Glomerular endothelial cell (primary cell): ENCODE results near the gene TERB2. TPM values are rescaled to one million over a fixed set of nuclear protein-coding genes. Genes with fewer than 3 reads are reported as not detected.
"Not testable (repeated sequence)": the region's sequence is repeated elsewhere in the genome, so short reads cannot be mapped to it uniquely, and the experiment has no call there.

ENCODE experiments used
- DNase-seq: peaks from one replicate; pipeline ENCODE4 v3.0.0-alpha.2; 2011; ENCODE audit warnings: low read depth, low spot score; ENCODE audit errors: extremely low read depth
- total RNA-seq: library from RNA; depleted of rRNA; stranded (reverse); fragments of >200 nt; gene quantifications from 2 replicates; pipeline ENCODE4 v1.2.3, GENCODE V29; 2015

TERB2 gene
- total RNA-seq, 1 donor from 2014 or later, result not detected

DNA sequence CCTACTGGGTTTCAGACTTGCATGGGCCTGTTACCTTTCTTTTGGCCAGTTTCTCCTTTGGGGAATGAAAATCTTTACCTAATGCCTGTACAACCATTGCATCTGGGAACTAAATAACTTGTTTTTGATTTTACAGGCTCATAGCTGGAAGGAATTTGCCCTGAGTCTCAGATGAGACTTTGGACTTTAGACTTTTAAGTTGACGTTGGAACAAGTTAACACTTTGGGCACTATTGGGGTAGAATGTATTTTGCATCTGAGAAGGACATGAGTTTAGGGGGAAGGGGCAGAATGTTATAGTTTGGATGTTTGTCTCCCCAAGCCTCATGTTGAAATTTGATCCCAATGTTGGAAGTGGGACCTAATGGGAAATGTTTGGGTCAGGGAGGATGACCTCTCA lies 44.7 kb downstream of the TERB2 start:
- not testable (repeated sequence) for DNase-seq

- DNase-seq, result not testable (repeated sequence)
Measured at GRCh38 chr15:45003731-45004410, 47.4 kb downstream of the TERB2 start.

- DNase-seq, result not testable (repeated sequence)
Measured at GRCh38 chr15:45004590-45005175, 48.2 kb downstream of the TERB2 start.

GRCh38 chr15:45009046-45009445 lies 52.6 kb downstream of the TERB2 start:
- no peak for DNase-seq

GRCh38 chr15:45015114-45015513 lies 58.6 kb downstream of the TERB2 start:
- DNase-seq, result not testable (repeated sequence)

GRCh38 chr15:45020222-45020900 lies 63.9 kb downstream of the TERB2 start:
- DNase-seq, result not testable (repeated sequence)

DNA sequence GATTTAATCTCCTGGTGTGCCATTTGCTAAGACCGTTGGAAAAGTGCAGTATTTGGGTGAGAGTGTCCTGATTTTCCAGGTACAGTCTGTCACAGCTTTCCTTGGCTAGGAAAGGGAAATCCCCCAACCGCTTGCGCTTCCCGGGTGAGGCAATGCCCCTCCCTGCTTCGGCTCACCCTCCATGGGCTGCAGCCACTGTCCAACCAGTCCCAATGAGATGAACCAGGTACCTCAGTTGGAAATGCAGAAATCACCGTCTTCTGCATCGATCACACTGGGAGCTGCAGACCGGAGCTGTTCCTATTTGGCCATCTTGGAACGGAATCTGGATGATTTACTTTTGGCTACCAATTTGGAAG lies 64.4 kb downstream of the TERB2 start:
- not testable (repeated sequence) for DNase-seq

DNA sequence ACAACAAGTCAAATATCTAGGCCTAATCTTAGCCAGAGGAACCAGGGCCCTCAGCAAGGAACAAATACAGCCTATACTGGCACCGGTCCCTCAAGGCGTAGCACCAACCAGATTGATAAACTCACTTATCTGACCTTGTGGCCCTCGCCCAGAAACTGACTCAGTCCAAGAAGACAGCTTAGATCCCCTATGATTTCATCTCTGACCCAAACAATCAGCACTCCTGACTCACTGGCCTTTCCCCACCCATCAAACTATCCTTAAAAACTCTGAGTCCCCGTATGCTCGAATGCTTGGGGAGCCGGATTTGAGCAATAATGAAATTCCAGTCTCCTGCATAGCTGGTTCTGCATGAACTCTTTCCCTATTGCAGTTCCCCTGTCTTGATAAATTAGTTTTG lies 64.9 kb downstream of the TERB2 start:
- DNase-seq, result no peak

GRCh38 chr15:45022871-45023658 lies 66.6 kb downstream of the TERB2 start, which contains the start of gene SORD:
Gene SORD (plus strand): TSS chr15:45023195. CDS start chr15:45023284, 89 bp downstream.
- DNase-seq, result no peak

DNA sequence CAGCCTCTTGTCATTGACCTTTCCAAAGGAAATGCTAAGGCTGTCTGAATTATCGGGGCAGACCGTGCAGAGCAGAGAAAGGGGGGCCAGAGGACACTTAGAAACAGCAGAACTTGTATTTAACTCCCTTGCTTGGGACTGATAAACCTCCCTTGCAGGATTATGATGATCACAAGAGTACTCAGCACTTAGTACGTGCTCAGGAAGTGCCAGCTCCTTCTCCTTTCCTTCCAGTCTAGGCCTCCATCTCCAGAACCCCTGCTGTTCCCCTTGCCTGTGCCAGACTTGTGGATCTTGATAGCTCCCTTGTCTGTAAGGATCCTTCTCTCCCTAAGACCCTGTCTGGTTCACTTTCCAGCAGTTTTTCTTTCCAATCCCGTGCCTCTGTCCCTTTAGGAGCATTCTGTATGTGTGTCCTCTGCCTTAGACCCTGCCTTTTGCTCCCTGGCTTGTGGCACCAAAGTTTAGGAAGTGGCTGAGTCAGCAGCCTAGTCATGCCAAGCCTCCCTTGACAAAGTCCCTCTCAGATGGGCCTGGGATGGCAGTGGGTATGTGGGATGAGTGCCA lies 67.3 kb downstream of the TERB2 start:
- DNase-seq, result no peak

- not testable (repeated sequence) for DNase-seq
Measured at GRCh38 chr15:45024649-45025048, 68.2 kb downstream of the TERB2 start.

DNA sequence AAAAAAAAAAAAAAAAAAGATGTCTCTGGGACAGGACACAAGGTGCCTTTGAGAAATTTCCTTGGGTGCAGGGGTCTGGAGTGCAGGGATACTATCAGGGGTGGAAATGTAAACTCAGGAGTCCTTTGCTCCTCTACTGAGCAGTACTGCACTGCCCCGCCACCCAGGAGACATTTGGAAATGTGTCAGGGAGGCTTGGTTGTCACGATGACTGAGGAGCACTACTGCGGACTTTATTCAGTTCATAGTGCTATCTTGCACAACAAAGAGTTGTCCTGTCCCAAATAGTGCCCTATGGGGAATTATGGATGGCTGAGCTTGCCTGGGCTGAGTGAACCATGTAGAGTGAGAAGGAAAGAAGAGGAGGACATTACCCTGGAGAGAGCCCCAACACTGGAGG lies 69.1 kb downstream of the TERB2 start:
- not testable (repeated sequence) for DNase-seq

- no peak for DNase-seq
Measured at GRCh38 chr15:45026651-45027190, 70.2 kb downstream of the TERB2 start.

GRCh38 chr15:45027220-45027619 lies 70.7 kb downstream of the TERB2 start:
- no peak for DNase-seq

Other genes starting within 250 kb of the TERB2 start
- 0.35 and 0.48 TPM in 2 replicates for gene PATL2, start 245.4 kb upstream of the TERB2 start, total RNA-seq
- gene B2M, start 245.2 kb upstream of the TERB2 start, total RNA-seq, result 3,781 and 4,884 TPM in 2 replicates
- gene TRIM69, start 220.2 kb upstream of the TERB2 start, total RNA-seq, result 8.1 and 12.0 TPM in 2 replicates
- gene SORD, start 66.5 kb downstream of the TERB2 start, total RNA-seq, result 6.4 and 9.0 TPM in 2 replicates
- gene DUOX2, start 157.5 kb downstream of the TERB2 start, total RNA-seq, result not detected in 2 replicates
- not detected in 2 replicates for gene DUOXA2, start 157.6 kb downstream of the TERB2 start, total RNA-seq
- not detected in 2 replicates for gene DUOXA1, start 173.2 kb downstream of the TERB2 start, total RNA-seq
- not detected in 2 replicates for gene DUOX1, start 173.3 kb downstream of the TERB2 start, total RNA-seq
- gene SHF, start 231.3 kb downstream of the TERB2 start, total RNA-seq, result 1.9 and 2.8 TPM in 2 replicates